ENCODE measurements around the gene DNAJB12.
"Not testable (repeated sequence)": the region's sequence is repeated elsewhere in the genome, so short reads cannot be mapped to it uniquely, and the experiment has no call there.

The DNAJB12 gene

GRCh38 chr10:72309290-72310240, 45.2 kb downstream of the DNAJB12 start:
- no peaks in the 10 kb centered on the region for H3K36me3 ChIP-seq (replicated peaks)
- H3K27ac ChIP-seq: peak overlapping the region; percentile 86
- DNase-seq: no peak
- no peak overlapping the region for H3K4me3 ChIP-seq (ENCODE audit: low read depth, low read length)
- no peaks in the 10 kb centered on the region for H3K27me3 ChIP-seq (replicated peaks)
- in situ Hi-C loops (cut with HindIII; ENCODE audit: low pct_ligation_motif_present, low sequenced_read_pairs): no loop called here
- TF ChIP-seq, protein P1, sequence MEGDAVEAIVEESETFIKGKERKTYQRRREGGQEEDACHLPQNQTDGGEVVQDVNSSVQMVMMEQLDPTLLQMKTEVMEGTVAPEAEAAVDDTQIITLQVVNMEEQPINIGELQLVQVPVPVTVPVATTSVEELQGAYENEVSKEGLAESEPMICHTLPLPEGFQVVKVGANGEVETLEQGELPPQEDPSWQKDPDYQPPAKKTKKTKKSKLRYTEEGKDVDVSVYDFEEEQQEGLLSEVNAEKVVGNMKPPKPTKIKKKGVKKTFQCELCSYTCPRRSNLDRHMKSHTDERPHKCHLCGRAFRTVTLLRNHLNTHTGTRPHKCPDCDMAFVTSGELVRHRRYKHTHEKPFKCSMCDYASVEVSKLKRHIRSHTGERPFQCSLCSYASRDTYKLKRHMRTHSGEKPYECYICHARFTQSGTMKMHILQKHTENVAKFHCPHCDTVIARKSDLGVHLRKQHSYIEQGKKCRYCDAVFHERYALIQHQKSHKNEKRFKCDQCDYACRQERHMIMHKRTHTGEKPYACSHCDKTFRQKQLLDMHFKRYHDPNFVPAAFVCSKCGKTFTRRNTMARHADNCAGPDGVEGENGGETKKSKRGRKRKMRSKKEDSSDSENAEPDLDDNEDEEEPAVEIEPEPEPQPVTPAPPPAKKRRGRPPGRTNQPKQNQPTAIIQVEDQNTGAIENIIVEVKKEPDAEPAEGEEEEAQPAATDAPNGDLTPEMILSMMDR (IDR thresholded peaks at IDR 0.05; ENCODE audit: low read depth, low read length, missing control alignments): no peak

GRCh38 chr10:72308320-72308987, 46.3 kb downstream of the DNAJB12 start:
- Histone ChIP-seq H3K4me3 (ENCODE audit: low read depth, low read length) (no peak overlapping the region), H3K27ac (peak overlapping the region; percentile 86), H3K27me3 (replicated peaks) (no peaks in the 10 kb centered on the region), H3K36me3 (replicated peaks) (no peaks in the 10 kb centered on the region)
- TF ChIP-seq, protein P1 (IDR thresholded peaks at IDR 0.05; ENCODE audit: low read depth, low read length, missing control alignments): no peak
- in situ Hi-C loops (cut with HindIII; ENCODE audit: low pct_ligation_motif_present, low sequenced_read_pairs): no loop called here
- peak; percentile 84 for DNase-seq

GRCh38 chr10:72307711-72308110, 47.0 kb downstream of the DNAJB12 start:
- DNase-seq; H3K36me3 ChIP-seq (replicated peaks); H3K4me3 ChIP-seq (ENCODE audit: low read depth, low read length); in situ Hi-C loops (cut with HindIII; ENCODE audit: low pct_ligation_motif_present, low sequenced_read_pairs); H3K27me3 ChIP-seq (replicated peaks): not testable (repeated sequence)
- H3K27ac ChIP-seq: peak overlapping the region; percentile 86

DNA sequence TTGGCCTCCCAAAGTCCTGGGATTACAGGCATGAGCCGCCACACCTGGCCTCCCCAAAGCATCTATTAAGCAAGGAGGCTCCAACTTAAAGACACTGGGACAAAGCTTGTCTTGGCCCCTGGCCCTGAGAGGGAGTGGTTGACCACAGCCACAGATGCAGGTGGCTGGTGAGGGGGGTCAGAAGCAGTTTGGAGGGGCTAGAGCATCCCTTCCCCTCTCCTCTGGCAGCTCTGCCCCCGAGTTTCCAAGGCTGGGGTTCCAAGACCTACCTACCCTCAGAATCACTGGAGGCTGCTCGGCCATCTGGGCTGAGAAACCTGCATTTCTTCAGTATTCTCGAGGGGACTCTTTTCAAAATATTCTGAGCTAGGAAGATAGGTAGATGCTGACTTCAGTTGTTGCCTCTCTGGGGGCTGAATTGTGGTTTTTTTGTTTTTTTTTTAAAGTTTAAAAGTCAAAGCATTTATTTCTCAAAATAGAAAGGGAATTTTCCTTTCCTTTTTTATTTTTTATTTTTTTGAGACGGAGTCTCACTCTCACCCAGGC, 48.4 kb downstream of the DNAJB12 start:
- Histone ChIP-seq H3K27me3 (replicated peaks) (no peaks in the 10 kb centered on the region), H3K27ac (no peak overlapping the region), H3K4me3 (ENCODE audit: low read depth, low read length) (no peak overlapping the region), H3K36me3 (replicated peaks) (no peaks in the 10 kb centered on the region)
- TF ChIP-seq, protein P1 (IDR thresholded peaks at IDR 0.05; ENCODE audit: low read depth, low read length, missing control alignments): no peak
- no peak for DNase-seq
- in situ Hi-C loops (cut with HindIII; ENCODE audit: low pct_ligation_motif_present, low sequenced_read_pairs): no loop called here

- Histone ChIP-seq H3K4me3 (ENCODE audit: low read depth, low read length) (no peak overlapping the region), H3K36me3 (replicated peaks) (no peaks in the 10 kb centered on the region), H3K27ac (no peak overlapping the region), H3K27me3 (replicated peaks) (no peaks in the 10 kb centered on the region)
- in situ Hi-C loops (cut with HindIII; ENCODE audit: low pct_ligation_motif_present, low sequenced_read_pairs): no loop called here
- TF ChIP-seq, protein P1 (IDR thresholded peaks at IDR 0.05; ENCODE audit: low read depth, low read length, missing control alignments): no peak
- DNase-seq: no peak
Measured at GRCh38 chr10:72303424-72304128, 51.1 kb downstream of the DNAJB12 start.
